Thoracic aorta (tissue), 2 donors: ENCODE data around the gene GRK7. TPM values are rescaled to one million over a fixed set of nuclear protein-coding genes. Genes with fewer than 3 reads are reported as not detected.

ENCODE experiments used
- ATAC-seq: fragments of 150-250 bp; one replicate; pipeline ENCODE4 v1.8.0; 2017; ENCODE audit warnings: low read depth; ENCODE audit not compliant: insufficient number of reproducible peaks, low FRiP score
- DNase-seq: peaks from one replicate; pipeline ENCODE4 v3.0.0-alpha.2; 2020; ENCODE audit warnings: low spot score
- H3K27ac ChIP-seq, 2 donors: fragments of 200-600 bp; sonication (generic); 1 replicate in 1 of 2; 2 replicates in 1 of 2; pipeline ENCODE4 v1.5.1; 2016; ENCODE audit warnings: mild to moderate bottlenecking in 2 of 2, moderate library complexity in 2 of 2
- H3K27me3 ChIP-seq: fragments of 200-600 bp; sonication (generic); replicated peaks from 2 replicates; pipeline ENCODE4 v1.6.0; 2016; ENCODE audit warnings: mild to moderate bottlenecking; ENCODE audit not compliant: insufficient read depth
- H3K36me3 ChIP-seq: fragments of 200-600 bp; sonication (generic); one replicate; pipeline ENCODE4 v1.5.1; 2016
- H3K4me1 ChIP-seq, 2 donors: fragments of 200-600 bp; sonication (generic); 1 replicate in 1 of 2; 2 replicates in 1 of 2; pipeline versions ENCODE4 v1.5.1 to v1.6.0; 2016; ENCODE audit warnings: low read depth in 2 of 2, mild to moderate bottlenecking in 1 of 2; ENCODE audit not compliant: control insufficient read depth in 1 of 2
- H3K4me3 ChIP-seq: fragments of 200-600 bp; sonication (generic); 2 replicates; pipeline ENCODE4 v1.5.1; 2016; ENCODE audit warnings: mild to moderate bottlenecking
- H3K9me3 ChIP-seq: fragments of 200-600 bp; sonication (generic); 2 replicates; pipeline ENCODE4 v1.5.1; 2016
- CTCF ChIP-seq: fragments of 200-600 bp; sonication (generic); IDR thresholded peaks from one replicate; pipeline ENCODE4 v1.5.1; 2019; ENCODE audit warnings: antibody characterized with exemption
- total RNA-seq, 2 donors: library from RNA; depleted of rRNA; stranded (reverse); fragments of >200 nt; gene quantifications; one replicate each; pipeline versions ENCODE4 v1.1.0 to v1.2.3, GENCODE V29; 2016

The GRK7 gene
- total RNA-seq, 2 donors from 2014 or later = not detected

GRCh38 chr3:141793476-141794260 lies 30.5 kb downstream of the GRK7 start:
- Histone ChIP-seq H3K27ac (no peak overlapping the region), H3K36me3 (no peaks in the 10 kb centered on the region), H3K27me3 (no peaks in the 10 kb centered on the region), H3K4me3 (no peak overlapping the region), H3K9me3 (no peaks in the 10 kb centered on the region), H3K4me1 (peaks cover 7 to 31% of the 10 kb centered on the region in 2 donors)
- DNase-seq = no peak
- ATAC-seq = no peak
- no peak for TF ChIP-seq CTCF

GRCh38 chr3:141795276-141795675 lies 32.1 kb downstream of the GRK7 start:
- H3K9me3 ChIP-seq = no peaks in the 10 kb centered on the region
- H3K4me3 ChIP-seq = no peak overlapping the region
- H3K27me3 ChIP-seq = no peaks in the 10 kb centered on the region
- no peak for TF ChIP-seq CTCF
- no peak for DNase-seq
- H3K27ac ChIP-seq = no peak overlapping the region
- no peaks in the 10 kb centered on the region for H3K36me3 ChIP-seq
- no peak for ATAC-seq
- H3K4me1 ChIP-seq = peaks cover 7 to 35% of the 10 kb centered on the region in 2 donors

GRCh38 chr3:141795741-141796080 lies 32.5 kb downstream of the GRK7 start:
- DNase-seq (no peak), ATAC-seq (peak; percentile 9)
- H3K9me3 ChIP-seq = no peaks in the 10 kb centered on the region
- no peaks in the 10 kb centered on the region for H3K27me3 ChIP-seq
- no peak for TF ChIP-seq CTCF
- no peaks in the 10 kb centered on the region for H3K36me3 ChIP-seq
- H3K27ac ChIP-seq = no peak overlapping the region
- peaks cover 7 to 35% of the 10 kb centered on the region in 2 donors for H3K4me1 ChIP-seq
- H3K4me3 ChIP-seq = no peak overlapping the region

- DNase-seq = no peak
- H3K27ac ChIP-seq = peak overlapping the region in 1 of 2 donors; percentile 36
Observed at GRCh38 chr3:141796081-141796888, 33.1 kb downstream of the GRK7 start.

More at GRCh38 chr3:141796081-141796888, 33.1 kb downstream of the GRK7 start:
- Histone ChIP-seq H3K4me3 (peak overlapping the region; percentile 66), H3K9me3 (no peaks in the 10 kb centered on the region), H3K36me3 (no peaks in the 10 kb centered on the region), H3K27me3 (no peaks in the 10 kb centered on the region), H3K4me1 (peaks cover 7 to 35% of the 10 kb centered on the region in 2 donors)
- TF ChIP-seq CTCF = no peak
- no peak for ATAC-seq
